HEK293T (cell line): ENCODE data around the gene SIRT5.

ENCODE experiments used
- CTCF ChIA-PET: fragments of 350-600 bp; formaldehyde crosslinking; extraction: SDS; loops from one replicate; lab custom pipeline; 2021; ENCODE audit warnings: antibody characterized with exemption, inconsistent platforms; lab: Yijun Ruan, JAX
- POLR2A ChIA-PET: fragments of 350-600 bp; formaldehyde crosslinking; extraction: SDS; loops from one replicate; lab custom pipeline; 2020; ENCODE audit warnings: antibody characterized with exemption, inconsistent platforms; lab: Yijun Ruan, JAX
- DNase-seq: peaks from one replicate; pipeline ENCODE4 v3.0.0; 2012; ENCODE audit warnings: mixed read lengths; ENCODE audit errors: extremely low spot score
- ARNT ChIP-seq: fragments of 450-650 bp; IDR thresholded peaks from 2 replicates; pipeline ENCODE4 v1.6.1; 2017; ENCODE audit warnings: mild to moderate bottlenecking
- BHLHE40 ChIP-seq: fragments of 450-650 bp; IDR thresholded peaks from 2 replicates; pipeline ENCODE4 v1.6.1; 2016; ENCODE audit warnings: mild to moderate bottlenecking, moderate library complexity, borderline replicate concordance
- CTBP1 ChIP-seq: fragments of 450-650 bp; IDR thresholded peaks from 2 replicates; pipeline ENCODE4 v1.6.1; 2016; ENCODE audit warnings: borderline replicate concordance
- ELF4 ChIP-seq: fragments of 450-650 bp; IDR thresholded peaks from 2 replicates; pipeline ENCODE4 v1.6.1; 2017; ENCODE audit warnings: antibody characterized with exemption
- FOXK2 ChIP-seq: fragments of 450-650 bp; IDR thresholded peaks from 2 replicates; pipeline ENCODE4 v1.6.1; 2016; ENCODE audit warnings: mild to moderate bottlenecking
- FOXM1 ChIP-seq: fragments of 450-650 bp; IDR thresholded peaks from 2 replicates; pipeline ENCODE4 v1.6.1; 2017; ENCODE audit warnings: mild to moderate bottlenecking, borderline replicate concordance
- HDGF ChIP-seq: fragments of 450-650 bp; IDR thresholded peaks from 2 replicates; pipeline ENCODE4 v1.6.1; 2017; ENCODE audit warnings: antibody characterized with exemption, borderline replicate concordance
- L3MBTL2 ChIP-seq: fragments of 450-650 bp; conservative IDR thresholded peaks from 2 replicates; pipeline ENCODE4 v1.6.1; 2016; ENCODE audit warnings: mild to moderate bottlenecking
- LEF1 ChIP-seq: fragments of 450-650 bp; IDR thresholded peaks from 2 replicates; pipeline ENCODE4 v1.6.1; 2017; ENCODE audit warnings: mild to moderate bottlenecking, borderline replicate concordance
- NFRKB ChIP-seq: fragments of 450-650 bp; IDR thresholded peaks from 2 replicates; pipeline ENCODE4 v1.6.1; 2016; ENCODE audit warnings: mild to moderate bottlenecking, moderate library complexity
- SP1 ChIP-seq: fragments of 450-650 bp; IDR thresholded peaks from 2 replicates; pipeline ENCODE4 v1.6.1; 2017
- SUZ12 ChIP-seq: fragments of 450-650 bp; IDR thresholded peaks from 2 replicates; pipeline ENCODE4 v1.6.1; 2016; ENCODE audit warnings: mild to moderate bottlenecking
- TARDBP ChIP-seq: fragments of 450-650 bp; IDR thresholded peaks from 2 replicates; pipeline ENCODE4 v1.6.1; 2016
- ZNF384 ChIP-seq: fragments of 450-650 bp; IDR thresholded peaks from 2 replicates; pipeline ENCODE4 v1.6.1; 2016
- TF ChIP-seq, protein P1 (sequence below): fragments of 450-650 bp; IDR thresholded peaks from 2 replicates; pipeline ENCODE4 v1.6.1; 2016

SIRT5 gene

DNA sequence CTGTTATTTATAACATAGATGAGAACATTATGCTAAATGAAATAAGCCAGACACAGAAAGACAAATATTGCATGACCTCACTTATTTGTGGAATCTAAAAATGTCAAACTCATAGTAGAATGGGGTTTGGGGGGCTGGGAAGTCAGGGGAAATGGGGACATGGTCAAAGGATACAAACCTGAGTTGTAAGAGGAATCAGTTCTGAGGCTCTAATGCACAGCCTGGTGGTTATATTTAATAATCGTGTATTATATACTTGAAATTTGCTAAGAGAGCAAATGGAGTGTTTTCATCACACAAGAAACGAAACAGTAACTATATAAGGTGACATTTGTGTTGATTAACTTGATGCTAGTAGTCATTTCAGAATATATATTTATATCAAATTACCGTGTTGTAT is 46.2 kb upstream of the SIRT5 start:
- POLR2A ChIA-PET: no interaction called here
- no peak for TF ChIP-seq NFRKB
- TF ChIP-seq SUZ12: no peak
- TF ChIP-seq L3MBTL2: no peak
- no peak for TF ChIP-seq ELF4
- no peak for TF ChIP-seq HDGF
- no peak for TF ChIP-seq ARNT
- no peak for TF ChIP-seq FOXM1
- CTCF ChIA-PET: no interaction called here

DNA sequence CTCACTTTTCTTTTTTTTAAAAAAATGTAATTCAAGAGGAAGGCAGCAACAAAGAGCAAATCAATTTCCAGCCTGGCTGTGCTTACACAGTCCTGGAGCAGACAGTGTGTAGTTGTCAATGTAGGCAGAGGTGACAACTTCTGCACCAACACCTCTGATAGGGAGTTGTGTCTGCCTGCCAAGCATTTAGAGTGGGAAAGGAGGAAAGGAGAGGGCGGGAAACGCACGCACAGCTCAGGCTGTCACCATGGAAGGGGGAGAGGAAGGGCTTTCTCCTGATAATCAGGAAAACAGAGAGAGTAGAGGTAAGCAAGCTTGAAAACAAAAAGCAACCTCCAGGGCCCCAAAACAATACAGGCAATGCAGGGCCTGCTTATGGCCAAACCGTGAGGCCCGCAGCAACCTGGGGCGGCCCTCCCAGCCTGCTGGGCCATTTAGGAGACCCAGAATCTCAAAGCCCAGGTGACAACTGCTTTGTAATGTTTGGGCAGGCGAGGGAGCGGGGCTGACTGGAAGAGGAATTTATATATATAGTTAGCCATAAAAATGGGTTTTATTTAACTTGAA is 45.5 kb upstream of the SIRT5 start:
- TF ChIP-seq NFRKB (no peak), BHLHE40 (no peak), LEF1 (no peak), CTBP1 (no peak), SP1 (no peak), ELF4 (no peak)
- no peak for DNase-seq
- CTCF ChIA-PET: no interaction called here
- POLR2A ChIA-PET: no interaction called here

More for the DNA sequence above, 46.2 kb upstream of the SIRT5 start:
- no peak for DNase-seq

DNA sequence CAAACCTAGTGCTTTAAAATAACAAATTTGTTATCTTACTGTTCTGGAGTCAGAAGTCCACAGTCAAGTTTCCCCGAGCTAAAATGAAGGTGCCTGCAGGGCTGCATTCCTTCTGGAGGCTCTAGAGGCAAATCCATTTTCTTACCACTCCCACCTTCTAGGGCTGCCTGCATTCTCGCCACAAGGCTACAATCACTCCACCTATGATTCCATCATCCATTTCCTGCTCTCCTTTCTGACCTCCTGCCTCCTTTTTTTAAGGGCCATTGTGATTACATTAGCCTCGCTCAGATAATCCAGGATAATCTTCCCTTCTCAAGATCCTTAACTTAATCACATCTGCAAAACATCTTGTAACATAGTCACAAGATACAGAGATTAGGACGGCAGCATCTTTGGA is 42.4 kb upstream of the SIRT5 start:
- CTCF ChIA-PET: no interaction called here
- TF ChIP-seq NFRKB (no peak), HDGF (no peak), LEF1 (no peak), ARNT (no peak), L3MBTL2 (no peak), ELF4 (no peak), CTBP1 (no peak), SUZ12 (no peak), SP1 (no peak)
- TF ChIP-seq, protein P1, sequence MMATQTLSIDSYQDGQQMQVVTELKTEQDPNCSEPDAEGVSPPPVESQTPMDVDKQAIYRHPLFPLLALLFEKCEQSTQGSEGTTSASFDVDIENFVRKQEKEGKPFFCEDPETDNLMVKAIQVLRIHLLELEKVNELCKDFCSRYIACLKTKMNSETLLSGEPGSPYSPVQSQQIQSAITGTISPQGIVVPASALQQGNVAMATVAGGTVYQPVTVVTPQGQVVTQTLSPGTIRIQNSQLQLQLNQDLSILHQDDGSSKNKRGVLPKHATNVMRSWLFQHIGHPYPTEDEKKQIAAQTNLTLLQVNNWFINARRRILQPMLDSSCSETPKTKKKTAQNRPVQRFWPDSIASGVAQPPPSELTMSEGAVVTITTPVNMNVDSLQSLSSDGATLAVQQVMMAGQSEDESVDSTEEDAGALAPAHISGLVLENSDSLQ: no peak
- POLR2A ChIA-PET: interaction anchor here (1.1 kb wide), 1 partner anchor 203 kb away, joined by 3 read pairs; the partner anchor contains the start of gene TBC1D7
- no peak for DNase-seq

DNA sequence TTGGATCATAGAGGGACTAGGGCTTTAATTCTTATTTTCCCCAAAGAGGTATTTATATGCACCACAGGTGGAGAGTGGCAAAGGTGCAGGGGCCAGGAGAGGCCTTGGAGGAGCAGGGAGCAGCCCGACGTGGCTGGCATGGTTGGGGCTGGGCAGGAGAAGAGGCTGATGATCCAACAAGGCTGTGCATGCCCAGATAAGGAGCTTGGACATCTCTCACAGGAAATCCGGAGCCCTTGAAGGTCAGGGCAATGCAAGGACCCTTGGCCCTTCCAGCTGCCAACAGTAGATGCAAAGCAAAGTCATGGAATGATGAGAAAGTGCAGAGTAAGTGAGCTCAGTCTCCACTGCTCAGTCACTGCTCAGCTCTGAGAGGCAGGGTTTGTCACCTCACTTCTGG is 39.9 kb upstream of the SIRT5 start:
- ChIA-PET CTCF (interaction anchor here (0.8 kb wide), 1 partner anchor 40 kb away, joined by 5 read pairs; the partner anchor contains the start of gene SIRT5), POLR2A (interaction anchor here (1.2 kb wide), 1 partner anchor 49 kb away, joined by 3 read pairs; no protein-coding TSS in a partner anchor)
- no peak for TF ChIP-seq TARDBP
- no peak for TF ChIP-seq FOXK2
- TF ChIP-seq LEF1: no peak
- no peak for TF ChIP-seq ZNF384
- no peak for TF ChIP-seq ELF4
- no peak for TF ChIP-seq NFRKB
- TF ChIP-seq CTBP1: no peak
- no peak for TF ChIP-seq ARNT
- DNase-seq: no peak

DNA sequence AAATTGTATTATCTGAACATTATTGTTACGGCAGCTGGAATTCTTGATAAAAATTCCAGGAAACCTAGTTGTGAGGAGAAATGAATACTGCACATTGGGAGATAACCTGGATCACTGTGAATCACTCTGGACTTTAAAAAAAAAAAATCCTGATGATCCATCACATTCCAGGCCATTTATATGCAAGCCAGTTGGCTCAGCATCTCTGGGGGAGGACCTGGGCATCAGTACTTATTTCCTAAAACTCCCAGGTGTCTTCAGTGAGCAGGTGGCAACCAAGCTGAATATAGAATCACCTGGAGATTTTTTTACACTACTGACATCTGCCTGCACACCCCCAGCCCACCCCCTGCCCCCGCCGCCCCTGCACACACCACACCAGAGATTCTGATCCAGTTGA is 39.1 kb upstream of the SIRT5 start:
- CTCF ChIA-PET: interaction anchor here (0.6 kb wide), 1 partner anchor 46 kb away, joined by 4 read pairs; no protein-coding TSS in a partner anchor
- DNase-seq: no peak
- POLR2A ChIA-PET: interaction anchor here (1.2 kb wide), 1 partner anchor 49 kb away, joined by 3 read pairs; no protein-coding TSS in a partner anchor
- TF ChIP-seq, protein P1: no peak
- TF ChIP-seq SUZ12: no peak
- TF ChIP-seq SP1: no peak
- TF ChIP-seq TARDBP: no peak
- no peak for TF ChIP-seq FOXM1

DNA sequence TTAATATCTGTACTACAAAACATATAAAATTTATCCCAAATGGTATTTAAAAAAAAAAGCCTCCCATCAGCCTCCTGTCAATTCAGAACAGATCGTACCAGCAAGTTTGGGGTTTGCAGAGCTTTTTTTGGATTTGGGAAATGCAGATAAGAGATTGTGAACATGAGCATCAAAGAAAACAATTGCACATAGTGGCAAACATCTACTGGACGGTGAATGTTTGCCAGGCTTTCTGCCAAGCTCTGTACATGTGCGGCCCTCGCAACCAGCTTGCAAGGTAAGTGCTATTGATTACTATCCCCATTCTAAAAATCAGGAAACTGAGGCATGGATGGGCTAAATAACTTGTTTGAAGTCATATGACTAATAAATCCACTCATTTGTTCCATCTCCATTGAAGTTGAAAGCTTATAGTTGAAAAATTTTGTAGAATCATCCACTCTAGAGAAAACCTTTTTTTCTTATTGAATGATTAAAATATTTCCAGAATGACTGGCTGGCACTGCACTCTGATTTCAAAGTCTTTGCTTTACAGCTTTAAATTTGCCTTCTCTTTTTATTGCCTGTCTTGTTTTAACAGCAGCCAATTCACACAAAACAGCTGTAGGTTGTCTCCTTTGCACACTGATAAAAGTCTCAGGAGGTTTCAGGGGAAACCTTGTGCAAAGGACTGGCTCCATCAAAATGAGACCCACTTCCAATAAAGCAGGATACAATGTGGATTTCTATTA is 37.4 kb upstream of the SIRT5 start:
- DNase-seq: no peak
- TF ChIP-seq CTBP1 (no peak), FOXM1 (no peak), BHLHE40 (no peak), NFRKB (no peak), LEF1 (no peak), TARDBP (no peak), ZNF384 (no peak)
- TF ChIP-seq, protein P1: no peak
- CTCF ChIA-PET: interaction anchor here (0.5 to 1.2 kb wide), 2 partner anchors 29 to 114 kb away, joined by 3 read pairs; no protein-coding TSS in a partner anchor
- POLR2A ChIA-PET: no interaction called here
